ENCODE data around the gene C1QL1. TPM values are rescaled to one million over a fixed set of nuclear protein-coding genes. Genes with fewer than 3 reads are reported as not detected.
A peak's percentile ranks its signal among the peaks of the same experiment; 100 is the strongest.

C1QL1 gene
- total and polyA plus RNA-seq, 9 of the 15 experiments (the other 6 are each of a cell fraction or from before 2014, with no cell fraction given) = 0.07 to 0.12 (median 0.09) TPM; not detected in 6

- TF ChIP-seq, protein P1, sequence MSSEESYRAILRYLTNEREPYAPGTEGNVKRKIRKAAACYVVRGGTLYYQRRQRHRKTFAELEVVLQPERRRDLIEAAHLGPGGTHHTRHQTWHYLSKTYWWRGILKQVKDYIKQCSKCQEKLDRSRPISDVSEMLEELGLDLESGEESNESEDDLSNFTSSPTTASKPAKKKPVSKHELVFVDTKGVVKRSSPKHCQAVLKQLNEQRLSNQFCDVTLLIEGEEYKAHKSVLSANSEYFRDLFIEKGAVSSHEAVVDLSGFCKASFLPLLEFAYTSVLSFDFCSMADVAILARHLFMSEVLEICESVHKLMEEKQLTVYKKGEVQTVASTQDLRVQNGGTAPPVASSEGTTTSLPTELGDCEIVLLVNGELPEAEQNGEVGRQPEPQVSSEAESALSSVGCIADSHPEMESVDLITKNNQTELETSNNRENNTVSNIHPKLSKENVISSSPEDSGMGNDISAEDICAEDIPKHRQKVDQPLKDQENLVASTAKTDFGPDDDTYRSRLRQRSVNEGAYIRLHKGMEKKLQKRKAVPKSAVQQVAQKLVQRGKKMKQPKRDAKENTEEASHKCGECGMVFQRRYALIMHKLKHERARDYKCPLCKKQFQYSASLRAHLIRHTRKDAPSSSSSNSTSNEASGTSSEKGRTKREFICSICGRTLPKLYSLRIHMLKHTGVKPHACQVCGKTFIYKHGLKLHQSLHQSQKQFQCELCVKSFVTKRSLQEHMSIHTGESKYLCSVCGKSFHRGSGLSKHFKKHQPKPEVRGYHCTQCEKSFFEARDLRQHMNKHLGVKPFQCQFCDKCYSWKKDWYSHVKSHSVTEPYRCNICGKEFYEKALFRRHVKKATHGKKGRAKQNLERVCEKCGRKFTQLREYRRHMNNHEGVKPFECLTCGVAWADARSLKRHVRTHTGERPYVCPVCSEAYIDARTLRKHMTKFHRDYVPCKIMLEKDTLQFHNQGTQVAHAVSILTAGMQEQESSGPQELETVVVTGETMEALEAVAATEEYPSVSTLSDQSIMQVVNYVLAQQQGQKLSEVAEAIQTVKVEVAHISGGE (CRISPR knock-in tag; IDR thresholded peaks at IDR 0.05) = no peak
- TF ChIP-seq JUNB (CRISPR knock-in tag; conservative IDR thresholded peaks at IDR 0.05) = no peak
Observed at GRCh38 chr17:44998646-44999045, 30.5 kb upstream of the C1QL1 start (continued).

DNA sequence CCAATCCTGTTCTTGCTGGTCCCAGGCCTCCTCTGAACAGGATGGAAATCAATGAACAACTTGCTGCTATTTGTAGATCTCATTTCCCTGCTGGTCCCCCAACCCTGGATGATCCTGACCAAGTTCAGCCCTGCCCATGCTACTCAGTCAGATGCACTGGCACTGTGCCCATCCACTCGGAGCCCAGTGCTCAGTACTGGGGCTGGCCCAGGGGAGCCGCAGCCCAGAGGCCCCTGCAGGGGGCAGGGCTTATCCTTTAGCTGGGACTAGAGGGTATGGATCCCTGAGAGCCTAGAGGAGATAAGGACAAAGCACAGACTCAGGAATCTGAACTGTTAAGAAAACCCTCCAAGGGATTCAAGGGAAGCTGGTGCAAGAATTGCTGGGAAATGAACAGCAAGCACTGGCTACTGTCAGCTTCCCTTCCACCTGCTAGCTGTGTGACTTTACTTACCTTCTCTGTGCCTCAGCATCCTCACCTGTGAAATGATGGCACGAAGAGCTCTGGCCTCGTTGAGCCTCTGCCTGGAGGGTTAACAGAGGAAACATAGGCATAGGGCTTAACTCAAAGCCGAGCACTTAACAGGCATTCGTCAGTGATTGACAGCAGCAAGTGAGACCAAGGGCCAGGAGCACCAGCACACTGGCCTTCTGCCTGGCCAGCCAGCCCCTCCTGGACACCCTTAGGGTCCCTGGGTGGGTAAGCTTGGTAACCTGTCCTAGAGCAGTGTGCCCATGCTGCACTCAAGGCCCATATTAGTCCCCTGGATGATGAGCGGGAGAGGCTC is 29.8 kb upstream of the C1QL1 start:
- intact Hi-C loops (cut with micrococcal nuclease) (no loop called here), in situ Hi-C loops (cut with MboI) (no loop called here)
- Histone ChIP-seq H4K20me1 (replicated peaks; ENCODE audit: control insufficient read depth, insufficient read depth, low read length) (no peaks in the 10 kb centered on the region; the same call in 1 of the 2 replicates), H3K9me1 (ENCODE audit: control insufficient read depth, insufficient read depth, low read length) (peaks cover 2% of the 10 kb centered on the region), H3K4me3 (no peak overlapping the region), H2AFZ (ENCODE audit: low read depth, low read length) (no peak overlapping the region), H3K79me2 (ENCODE audit: control insufficient read depth, insufficient read depth, low read length) (no peaks in the 10 kb centered on the region), H3K4me1 (replicated peaks in 1 of 2; ENCODE audit: control insufficient read depth in 2 of 2, insufficient read depth in 2 of 2, low read length in 2 of 2) (0 out of 5 replicates have a peak, but pooled peaks cover 0 to 3% of the 10 kb centered on the region in 2 experiments), H3K9ac (ENCODE audit: insufficient read depth in 1 of 2, low read depth in 2 of 2, low read length in 2 of 2) (no peak overlapping the region), H3K27ac (ENCODE audit: extremely low read depth, low read depth, low read length) (no peak overlapping the region), H3K36me3 (ENCODE audit: control insufficient read depth, insufficient read depth, low read length) (no peaks in the 10 kb centered on the region), H3K27me3 (ENCODE audit: control insufficient read depth in 2 of 2, insufficient read depth in 2 of 2, low read length in 2 of 2) (peaks cover 22 to 62% of the 10 kb centered on the region in 2 experiments; a peak in 4 of 5 replicates), H3K4me2 (ENCODE audit: insufficient read depth, low read length) (no peak overlapping the region), H3K9me3 (replicated peaks; ENCODE audit: control insufficient read depth, insufficient read depth, low read depth, low read length) (no peaks in the 10 kb centered on the region)
- 4% methylated on average over 7 of the region's 7 CpGs for WGBS (ENCODE audit: insufficient coverage, low coverage, missing lambda C conversion rate)
- DNase-seq (ENCODE audit: extremely low read depth in 1 of 4, low spot score in 3 of 4) (no peak), FAIRE-seq (no peak), ATAC-seq (peak; percentile 52)
- TF ChIP-seq ZNF77 (CRISPR knock-in tag; IDR thresholded peaks at IDR 0.05) (no peak), NFIC (IDR thresholded peaks at IDR 0.05) (peak; percentile 57; the same call in 1 of the 2 replicates), PKNOX1 (IDR thresholded peaks at IDR 0.05) (peak; percentile 54)
- CTCF ChIA-PET (ENCODE audit: low intra/inter-chr PET ratio) = no interaction called here
- POLR2A ChIA-PET = interaction anchor here (0.9 to 1.7 kb wide), 2 partner anchors 13 to 65 kb away, joined by 3 to 4 read pairs; no protein-coding TSS in a partner anchor
- BruUV-seq (replicated peaks) = no TSS peak

All from K562 (cell line).